Testis (tissue), 3 donors: ENCODE results near the gene TNFRSF6B. TPM values are rescaled to one million over a fixed set of nuclear protein-coding genes. Genes with fewer than 3 reads are reported as not detected.
"Not testable (repeated sequence)": the region's sequence is repeated elsewhere in the genome, so short reads cannot be mapped to it uniquely, and the experiment has no call there.

Experiments used
- DNase-seq: peaks from one replicate; pipeline ENCODE4 v3.0.0-alpha.2; 2019
- H3K27ac ChIP-seq, 2 donors: fragments of 200-600 bp; sonication (generic); one replicate each; pipeline ENCODE4 v1.5.1; 2019
- H3K27me3 ChIP-seq: fragments of 200-600 bp; sonication (generic); one replicate; pipeline ENCODE4 v1.5.1; 2019
- H3K36me3 ChIP-seq: fragments of 200-600 bp; sonication (generic); one replicate; pipeline ENCODE4 v1.5.1; 2017; ENCODE audit warnings: low read depth; ENCODE audit errors: missing control alignments
- H3K4me1 ChIP-seq: fragments of 200-600 bp; sonication (generic); one replicate; pipeline ENCODE4 v1.5.1; 2019
- H3K4me3 ChIP-seq, 2 donors: fragments of 200-600 bp; sonication (generic); one replicate each; pipeline ENCODE4 v1.5.1; 2017 to 2019
- H3K9me3 ChIP-seq: fragments of 200-600 bp; sonication (generic); one replicate; pipeline ENCODE4 v1.5.1; 2017
- POLR2A ChIP-seq: fragments of 450-650 bp; IDR thresholded peaks from one replicate; pipeline ENCODE4 v1.6.1; 2017; ENCODE audit warnings: antibody characterized with exemption, mild to moderate bottlenecking, moderate library complexity
- WGBS, 2 donors: methylation state at CpG; one replicate each; pipeline ENCODE4 v1.1.5; 2018; 5-methylcytosine and 5-hydroxymethylcytosine counted together
- intact Hi-C: fragments of 100-400 bp; cut with DNase I; formaldehyde crosslinking; loops from one replicate; pipeline ENCODE4 v1.15.1; 2023; ENCODE audit warnings: low total_unique reads
- polyA plus RNA-seq: library from polyadenylated mRNA; stranded (reverse); fragments of 350-450 nt; fragmentation: Illumina TruSeq; extraction: RNeasy Lipid Tissue Mini Kit (QIAGEN cat#74804); gene quantifications from one replicate; pipeline ENCODE4 v1.2.3, GENCODE V29; 2014; ENCODE audit warnings: low read depth, low replicate concordance; ENCODE audit not compliant: insufficient read depth
- total RNA-seq, 2 donors: library from RNA; depleted of rRNA; stranded (reverse); fragments of >200 nt; gene quantifications; one replicate each; pipeline ENCODE4 v1.2.3, GENCODE V29; 2016
- TF ChIP-seq, protein P1 (sequence below), 3 experiments: fragments of 450-650 bp in 2 of 3; fragments of 200-600 bp in 1 of 3; sonication (generic) in 1 of 3; IDR thresholded peaks; one replicate each; pipeline ENCODE4 v1.5.1; 2016 to 2019; ENCODE audit warnings: antibody characterized with exemption in 3 of 3, mild to moderate bottlenecking in 2 of 3, moderate library complexity in 1 of 3

TNFRSF6B gene
- total and polyA plus RNA-seq, 3 donors from 2014 or later: 3.0 to 30.5 (median 26.2) TPM

DNA sequence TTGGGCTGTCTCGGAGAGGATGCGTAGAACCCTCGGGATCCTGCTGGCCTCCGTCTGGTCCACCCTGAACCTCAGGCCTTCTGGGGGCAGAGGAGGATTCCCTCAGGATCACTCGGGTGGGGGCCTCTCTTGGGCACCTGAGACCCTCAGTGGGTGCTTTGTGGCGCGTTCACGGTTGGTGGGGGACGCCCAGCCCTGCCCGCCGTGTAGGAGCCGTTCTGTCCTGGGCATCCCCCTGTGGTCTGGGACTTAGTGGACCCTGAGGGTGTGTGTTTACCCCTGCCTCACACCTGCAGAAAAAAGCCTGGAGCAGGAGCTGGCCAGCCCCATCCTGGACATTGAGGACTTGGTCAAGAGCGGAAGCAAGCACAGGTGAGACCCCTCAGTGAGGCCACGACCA lies 30.7 kb upstream of the TNFRSF6B start:
- Histone ChIP-seq H3K27me3 (no peaks in the 10 kb centered on the region), H3K9me3 (no peaks in the 10 kb centered on the region), H3K27ac (no peak overlapping the region), H3K4me3 (no peak overlapping the region), H3K36me3 (no peaks in the 10 kb centered on the region), H3K4me1 (no peaks in the 10 kb centered on the region)
- TF ChIP-seq POLR2A: no peak
- TF ChIP-seq, protein P1, sequence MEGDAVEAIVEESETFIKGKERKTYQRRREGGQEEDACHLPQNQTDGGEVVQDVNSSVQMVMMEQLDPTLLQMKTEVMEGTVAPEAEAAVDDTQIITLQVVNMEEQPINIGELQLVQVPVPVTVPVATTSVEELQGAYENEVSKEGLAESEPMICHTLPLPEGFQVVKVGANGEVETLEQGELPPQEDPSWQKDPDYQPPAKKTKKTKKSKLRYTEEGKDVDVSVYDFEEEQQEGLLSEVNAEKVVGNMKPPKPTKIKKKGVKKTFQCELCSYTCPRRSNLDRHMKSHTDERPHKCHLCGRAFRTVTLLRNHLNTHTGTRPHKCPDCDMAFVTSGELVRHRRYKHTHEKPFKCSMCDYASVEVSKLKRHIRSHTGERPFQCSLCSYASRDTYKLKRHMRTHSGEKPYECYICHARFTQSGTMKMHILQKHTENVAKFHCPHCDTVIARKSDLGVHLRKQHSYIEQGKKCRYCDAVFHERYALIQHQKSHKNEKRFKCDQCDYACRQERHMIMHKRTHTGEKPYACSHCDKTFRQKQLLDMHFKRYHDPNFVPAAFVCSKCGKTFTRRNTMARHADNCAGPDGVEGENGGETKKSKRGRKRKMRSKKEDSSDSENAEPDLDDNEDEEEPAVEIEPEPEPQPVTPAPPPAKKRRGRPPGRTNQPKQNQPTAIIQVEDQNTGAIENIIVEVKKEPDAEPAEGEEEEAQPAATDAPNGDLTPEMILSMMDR (IDR thresholded peaks at IDR 0.05): no peak
- no peak for DNase-seq
- 97 to 100% methylated on average over 2 to 14 of the region's 14 CpGs for WGBS, 2 donors
- intact Hi-C loops: no loop called here

DNA sequence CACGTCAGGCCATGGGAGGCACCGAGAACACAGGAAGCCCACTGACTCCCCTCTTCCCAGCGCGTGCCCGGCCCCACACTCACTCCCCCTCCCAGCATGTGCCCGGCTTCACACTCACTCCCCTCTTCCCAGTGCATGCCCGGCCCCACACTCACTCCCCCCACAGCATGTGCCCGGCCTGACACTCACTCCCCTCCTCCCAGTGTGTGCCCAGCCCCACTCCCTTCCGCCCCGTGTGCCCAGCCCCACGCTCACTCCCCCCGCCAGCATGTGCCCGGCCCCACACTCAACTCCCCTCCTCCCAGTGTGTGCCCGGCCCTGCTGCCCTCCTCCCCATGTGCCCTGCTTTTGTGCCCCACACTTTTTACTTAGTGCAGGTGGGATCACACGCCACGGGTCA lies 28.6 kb upstream of the TNFRSF6B start:
- Histone ChIP-seq H3K36me3 (no peaks in the 10 kb centered on the region), H3K4me3 (no peak overlapping the region), H3K4me1 (no peaks in the 10 kb centered on the region), H3K27ac (no peak overlapping the region), H3K27me3 (no peaks in the 10 kb centered on the region), H3K9me3 (no peaks in the 10 kb centered on the region)
- intact Hi-C loops: no loop called here
- no peak for TF ChIP-seq POLR2A
- DNase-seq: no peak
- WGBS, 2 donors: 91 to 95% methylated on average over 16 of the region's 16 CpGs

GRCh38 chr20:63668351-63668750 lies 28.1 kb upstream of the TNFRSF6B start:
- no peaks in the 10 kb centered on the region for H3K9me3 ChIP-seq
- WGBS, 2 donors: 94 to 98% methylated on average over 11 of the region's 11 CpGs

GRCh38 chr20:63671695-63672094 lies 24.8 kb upstream of the TNFRSF6B start:
- 91 to 99% methylated on average over 10 to 12 of the region's 12 CpGs for WGBS, 2 donors
- H3K27ac ChIP-seq, H3K4me3 ChIP-seq, DNase-seq, intact Hi-C loops, H3K36me3 ChIP-seq, H3K9me3 ChIP-seq, H3K27me3 ChIP-seq, H3K4me1 ChIP-seq: not testable (repeated sequence)

More at GRCh38 chr20:63668351-63668750, 28.1 kb upstream of the TNFRSF6B start:
- H3K36me3 ChIP-seq: no peaks in the 10 kb centered on the region
- DNase-seq: no peak
- H3K4me1 ChIP-seq: no peaks in the 10 kb centered on the region
- TF ChIP-seq, protein P1 (IDR thresholded peaks at IDR 0.05): no peak
- TF ChIP-seq POLR2A: no peak
- intact Hi-C loops: no loop called here
- H3K27ac ChIP-seq: no peak overlapping the region
- H3K27me3 ChIP-seq: no peaks in the 10 kb centered on the region
- H3K4me3 ChIP-seq: no peak overlapping the region

DNA sequence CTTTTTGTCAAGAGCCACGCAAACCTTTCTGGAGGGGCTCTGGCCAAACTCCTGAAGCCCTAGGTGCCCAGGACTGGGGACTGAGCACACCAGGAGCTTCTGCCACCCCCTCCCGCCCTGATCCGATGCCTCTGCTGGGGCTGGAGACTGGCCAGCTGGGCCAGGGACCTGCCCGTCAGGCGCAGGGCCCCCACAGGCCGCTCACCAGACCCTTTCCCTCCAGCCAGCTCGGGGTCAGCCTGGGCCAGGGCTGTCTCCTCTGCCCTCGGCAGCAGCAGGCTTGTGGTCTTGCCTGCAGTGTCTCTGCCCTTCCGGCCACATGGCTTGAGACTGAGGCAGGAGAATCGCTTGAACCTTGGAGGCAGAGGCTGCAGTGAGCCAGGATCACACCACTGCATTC lies 23.8 kb upstream of the TNFRSF6B start:
- no peak for TF ChIP-seq POLR2A
- TF ChIP-seq, protein P1 (IDR thresholded peaks at IDR 0.05): no peak
- no peaks in the 10 kb centered on the region for H3K9me3 ChIP-seq
- no peak overlapping the region for H3K4me3 ChIP-seq
- DNase-seq: no peak
- no peak overlapping the region for H3K27ac ChIP-seq
- H3K27me3 ChIP-seq: no peaks in the 10 kb centered on the region
- H3K4me1 ChIP-seq: no peaks in the 10 kb centered on the region
- H3K36me3 ChIP-seq: no peaks in the 10 kb centered on the region
- WGBS, 2 donors: 88 to 97% methylated on average over 8 to 10 of the region's 10 CpGs
- intact Hi-C loops: no loop called here

DNA sequence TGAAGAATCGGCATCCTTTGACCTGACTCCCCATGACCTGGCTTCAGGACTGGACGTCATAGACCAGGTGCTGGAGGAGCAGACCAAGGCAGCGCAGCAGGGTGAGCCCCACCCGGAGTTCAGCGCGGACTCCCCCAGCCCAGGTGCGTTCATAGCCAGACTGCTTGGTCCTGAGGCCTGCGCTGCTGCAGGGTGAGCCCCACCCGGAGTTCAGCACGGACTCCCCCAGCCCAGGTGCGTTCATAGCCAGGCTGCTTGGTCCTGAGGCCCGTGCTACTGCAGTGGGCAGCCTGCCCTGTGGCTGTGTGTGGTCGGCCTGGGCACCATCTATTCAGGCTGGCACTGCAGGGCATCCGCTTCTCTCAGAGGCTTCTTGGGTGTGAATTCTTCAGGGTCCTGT lies 22.5 kb upstream of the TNFRSF6B start:
- Histone ChIP-seq H3K9me3 (no peaks in the 10 kb centered on the region), H3K27me3 (no peaks in the 10 kb centered on the region), H3K4me3 (no peak overlapping the region), H3K4me1 (no peaks in the 10 kb centered on the region), H3K27ac (no peak overlapping the region), H3K36me3 (no peaks in the 10 kb centered on the region)
- intact Hi-C loops: no loop called here
- TF ChIP-seq, protein P1 (IDR thresholded peaks at IDR 0.05): no peak
- TF ChIP-seq POLR2A: no peak
- 93% methylated on average over 14 of the region's 14 CpGs; no CpG with 5 or more reads in 1 of the 2 donors for WGBS, 2 donors
- no peak for DNase-seq
